BLaER1 treated with 17β-estradiol and CSF1 and Interleukin-3, amounts not matched to agents 10 nM and 100 nM (cell line): ENCODE data around the gene ESR1.
"Not testable (repeated sequence)": the region's sequence is repeated elsewhere in the genome, so short reads cannot be mapped to it uniquely, and the experiment has no call there.

Source experiments
- H3K27ac ChIP-seq, 11 experiments: shearing (Covaris generic); formaldehyde crosslinking; 2 replicates each; pipeline ENCODE4 v1.8.1; 2022
- H3K27me3 ChIP-seq, 11 experiments: shearing (Covaris generic); formaldehyde crosslinking; 2 replicates each; pipeline ENCODE4 v1.8.1; 2022
- H3K36me3 ChIP-seq, 11 experiments: shearing (Covaris generic); formaldehyde crosslinking; 2 replicates each; pipeline ENCODE4 v1.8.1; 2022
- H3K4me1 ChIP-seq, 10 experiments: shearing (Covaris generic); formaldehyde crosslinking; 2 replicates each; pipeline ENCODE4 v1.8.1; 2022
- H3K4me2 ChIP-seq, 11 experiments: shearing (Covaris generic); formaldehyde crosslinking; 2 replicates each; pipeline ENCODE4 v1.8.1; 2022
- H3K4me3 ChIP-seq, 10 experiments: shearing (Covaris generic); formaldehyde crosslinking; 2 replicates each; pipeline ENCODE4 v1.8.1; 2022
- H3K9ac ChIP-seq, 11 experiments: shearing (Covaris generic); formaldehyde crosslinking; 2 replicates each; pipeline ENCODE4 v1.8.1; 2022
- H3K9me3 ChIP-seq, 11 experiments: shearing (Covaris generic); formaldehyde crosslinking; replicated peaks in 1 of 11; 2 replicates each; pipeline ENCODE4 v1.8.1; 2022
- H4K20me1 ChIP-seq, 11 experiments: shearing (Covaris generic); formaldehyde crosslinking; 2 replicates each; pipeline ENCODE4 v1.8.1; 2022
- Cebpa-rat ChIP-seq, 11 experiments: shearing (Covaris generic); IDR thresholded peaks; 2 replicates each; pipeline ENCODE4 v1.8.1; 2022

Gene ESR1

DNA sequence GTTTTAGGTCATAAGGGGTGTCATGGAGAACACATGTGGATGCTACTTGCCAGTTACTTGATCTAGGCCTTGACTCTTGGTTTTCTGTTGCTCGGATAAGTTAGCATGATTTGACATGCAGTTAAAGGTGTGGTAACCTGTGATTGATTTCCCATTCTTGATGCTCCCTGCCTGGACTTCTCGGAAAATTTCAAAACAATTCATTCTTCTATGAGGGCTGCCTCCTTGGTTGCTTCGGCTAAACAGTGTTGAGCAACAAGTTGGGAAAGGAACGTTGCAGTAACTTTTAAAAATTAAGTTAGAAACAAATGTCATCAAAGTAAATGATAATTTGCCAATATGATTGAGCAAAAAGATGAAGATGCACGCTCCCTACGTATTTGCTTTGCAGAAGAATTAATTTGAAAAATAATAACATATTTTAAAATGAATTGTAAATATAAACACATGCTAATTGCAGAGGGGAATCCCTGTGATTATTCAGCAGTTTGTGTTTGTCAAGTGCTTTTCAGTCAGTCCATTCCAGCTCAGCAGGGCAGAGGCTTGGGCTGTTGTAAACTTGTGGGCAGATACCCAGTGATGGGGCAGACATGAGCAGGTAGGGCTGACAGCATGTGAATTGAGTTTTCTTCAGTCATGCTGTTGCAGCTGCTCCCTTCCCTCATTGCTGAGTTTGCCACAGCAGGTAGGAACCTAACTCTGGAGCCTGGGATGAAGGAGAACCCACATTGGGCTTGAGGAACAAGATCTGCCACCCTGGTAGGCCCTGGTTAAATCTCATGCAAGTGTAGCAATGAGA is 110.2 kb downstream of the ESR1 start:
- H3K9me3 ChIP-seq, result peaks cover 0 to 20% (median 0%) of the 10 kb centered on the region in 11 experiments; a peak in 4 of 22 replicates

DNA sequence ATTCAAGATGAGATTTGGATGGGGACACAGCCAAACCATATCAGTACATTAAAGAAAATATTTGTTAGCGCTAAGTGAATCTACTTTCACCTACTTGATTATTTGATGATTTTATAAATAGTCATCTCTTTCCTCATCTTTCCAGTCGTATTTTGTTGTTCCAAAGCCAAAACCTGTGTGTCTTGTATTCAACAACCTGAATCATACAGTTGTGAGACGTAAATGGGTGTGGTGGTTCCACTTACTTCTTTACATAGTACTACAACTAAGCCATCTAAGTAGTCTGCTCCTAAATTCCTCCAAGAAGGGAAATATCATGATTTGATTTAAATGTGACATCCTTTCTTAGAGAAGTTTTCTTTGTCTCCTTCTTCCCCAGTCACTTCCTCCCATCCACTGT is 132.8 kb downstream of the ESR1 start:
- H3K4me1 ChIP-seq, result no peaks in the 10 kb centered on the region

More for the DNA sequence above, 110.2 kb downstream of the ESR1 start:
- TF ChIP-seq Cebpa-rat (IDR thresholded peaks at IDR 0.05), result no peak
- no peaks in the 10 kb centered on the region for H3K27me3 ChIP-seq
- no peak overlapping the region for H3K27ac ChIP-seq
- H3K4me2 ChIP-seq, result no peak overlapping the region
- H4K20me1 ChIP-seq, result no peaks in the 10 kb centered on the region
- H3K4me1 ChIP-seq, result no peaks in the 10 kb centered on the region
- no peak overlapping the region for H3K4me3 ChIP-seq
- no peak overlapping the region for H3K9ac ChIP-seq
- no peaks in the 10 kb centered on the region for H3K36me3 ChIP-seq

DNA sequence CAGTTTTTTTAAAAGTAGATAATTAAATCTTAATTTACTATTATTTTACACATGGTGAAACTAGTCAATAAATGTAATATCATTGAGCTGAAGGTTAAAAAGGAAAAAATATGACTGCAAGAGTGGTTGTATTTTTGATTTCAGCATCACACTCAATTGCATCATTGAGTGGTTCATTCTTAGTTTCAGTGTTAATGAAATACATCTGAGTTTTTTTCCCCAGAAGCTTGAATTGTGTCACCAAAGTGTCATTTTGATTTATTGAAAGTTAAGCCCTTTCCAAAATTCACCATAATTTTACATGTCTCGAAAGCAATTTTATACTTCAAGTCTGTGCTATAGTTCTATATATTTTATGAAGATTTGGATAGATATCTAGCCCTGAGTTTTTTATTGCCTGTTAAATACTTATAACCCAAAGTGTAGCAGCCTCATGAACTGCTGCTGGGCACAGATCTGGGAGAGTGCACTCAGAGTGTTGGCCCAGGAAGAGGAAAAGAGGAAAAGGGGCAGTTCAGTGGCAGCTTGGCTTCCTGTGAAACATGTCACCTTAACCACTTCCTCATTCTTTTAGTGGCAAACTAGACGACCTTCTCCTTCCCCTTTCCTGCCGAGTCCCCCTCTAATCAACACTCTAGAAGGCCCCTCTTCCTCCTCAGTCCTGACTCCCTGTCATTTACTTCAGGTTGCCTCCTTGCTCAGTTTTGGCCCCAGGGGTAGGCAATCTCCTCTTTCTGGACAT is 140.7 kb downstream of the ESR1 start:
- peaks cover 8 to 21% (median 11%) of the 10 kb centered on the region in 10 experiments for H3K4me1 ChIP-seq

More for the DNA sequence above, 132.8 kb downstream of the ESR1 start:
- Histone ChIP-seq H3K27me3 (no peaks in the 10 kb centered on the region), H3K9me3 (peaks cover 0 to 4% (median 0%) of the 10 kb centered on the region in 11 experiments; a peak in 1 of 22 replicates), H3K27ac (no peak overlapping the region), H3K36me3 (peaks cover 0 to 5% (median 4%) of the 10 kb centered on the region in 11 experiments; a peak in 10 of 22 replicates), H4K20me1 (peaks cover 0 to 5% (median 3%) of the 10 kb centered on the region in 11 experiments; a peak in 9 of 22 replicates), H3K4me2 (no peak overlapping the region), H3K4me3 (no peak overlapping the region), H3K9ac (no peak overlapping the region)
- no peak for TF ChIP-seq Cebpa-rat (IDR thresholded peaks at IDR 0.05)

DNA sequence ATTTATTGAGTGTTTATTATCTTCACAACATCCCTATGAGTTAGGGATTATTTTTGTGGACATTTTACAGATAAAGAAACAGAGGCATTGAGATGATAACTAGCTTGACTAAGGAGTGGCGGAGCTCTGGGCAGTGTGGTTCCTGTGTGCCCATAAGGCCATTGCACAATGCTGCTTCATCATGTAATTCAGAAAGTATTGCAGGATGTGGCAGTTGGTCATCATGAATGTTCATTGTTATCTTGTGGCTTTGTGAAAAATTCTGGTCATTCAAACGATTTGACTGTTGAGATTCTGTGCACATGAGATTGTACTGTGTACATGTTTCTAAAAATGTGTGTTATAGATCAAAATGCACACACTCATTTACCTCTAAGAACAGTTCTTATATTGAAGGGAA is 150.8 kb downstream of the ESR1 start:
- Histone ChIP-seq H3K27ac (no peak overlapping the region), H4K20me1 (peaks cover 0 to 7% (median 0%) of the 10 kb centered on the region in 11 experiments; a peak in 2 of 22 replicates), H3K9ac (no peak overlapping the region), H3K4me2 (peak overlapping the region in 4 of 11 experiments; percentile 13 to 43 (median 30); a peak in 5 of 22 replicates), H3K4me3 (no peak overlapping the region), H3K36me3 (no peaks in the 10 kb centered on the region), H3K27me3 (peaks cover 31 to 46% (median 44%) of the 10 kb centered on the region in 11 experiments), H3K4me1 (peaks cover 6 to 25% (median 16%) of the 10 kb centered on the region in 10 experiments; a peak in 16 of 20 replicates), H3K9me3 (peaks cover 0 to 19% (median 9%) of the 10 kb centered on the region in 11 experiments; a peak in 8 of 22 replicates)
- TF ChIP-seq Cebpa-rat (IDR thresholded peaks at IDR 0.05), result 0 out of 22 replicates have a peak, but pooled peaks of 1 of the 11 experiments have one; percentile 19

More for the DNA sequence above, 140.7 kb downstream of the ESR1 start:
- H4K20me1 ChIP-seq, result peaks cover 0 to 5% (median 3%) of the 10 kb centered on the region in 11 experiments; a peak in 9 of 22 replicates
- no peak for TF ChIP-seq Cebpa-rat (IDR thresholded peaks at IDR 0.05)
- H3K27ac ChIP-seq, result 0 out of 22 replicates have a peak overlapping the region, but pooled peaks of 1 of the 11 experiments have one; percentile 37
- no peak overlapping the region for H3K9ac ChIP-seq
- H3K27me3 ChIP-seq, result no peaks in the 10 kb centered on the region
- H3K36me3 ChIP-seq, result peaks cover 0 to 5% (median 4%) of the 10 kb centered on the region in 11 experiments; a peak in 10 of 22 replicates
- peaks cover 0 to 14% (median 0%) of the 10 kb centered on the region in 11 experiments; a peak in 6 of 22 replicates for H3K9me3 ChIP-seq
- peak overlapping the region; percentile 58 to 72 (median 64) for H3K4me2 ChIP-seq
- no peak overlapping the region for H3K4me3 ChIP-seq

DNA sequence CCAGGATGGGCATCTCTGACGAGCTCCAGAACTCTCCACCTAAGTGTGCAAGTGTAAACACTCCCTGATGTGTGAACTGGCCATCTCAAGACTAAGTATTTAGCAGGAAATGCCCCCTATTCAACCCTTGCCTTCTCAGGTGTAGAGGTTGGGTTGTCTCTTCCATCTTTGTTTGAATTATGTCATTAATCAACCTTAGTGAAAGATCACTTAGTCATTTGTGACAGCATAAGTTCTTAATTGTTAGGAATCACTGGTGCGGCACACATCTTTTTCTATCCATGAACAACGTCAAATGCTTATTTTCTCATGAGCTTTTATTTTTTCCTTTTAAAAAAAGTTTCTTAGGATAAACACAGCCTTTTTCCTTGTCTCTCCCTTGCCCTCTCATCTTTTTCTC is 151.6 kb downstream of the ESR1 start:
- Histone ChIP-seq H3K27me3 (peaks cover 36 to 54% (median 51%) of the 10 kb centered on the region in 11 experiments), H3K4me3 (no peak overlapping the region), H3K36me3 (no peaks in the 10 kb centered on the region), H3K9ac (no peak overlapping the region), H3K9me3 (peaks cover 0 to 19% (median 9%) of the 10 kb centered on the region in 11 experiments; a peak in 8 of 22 replicates), H3K27ac (no peak overlapping the region), H3K4me1 (peaks cover 6 to 25% (median 16%) of the 10 kb centered on the region in 10 experiments; a peak in 16 of 20 replicates), H3K4me2 (no peak overlapping the region), H4K20me1 (peaks cover 0 to 7% (median 0%) of the 10 kb centered on the region in 11 experiments; a peak in 2 of 22 replicates)
- TF ChIP-seq Cebpa-rat (IDR thresholded peaks at IDR 0.05), result no peak

DNA sequence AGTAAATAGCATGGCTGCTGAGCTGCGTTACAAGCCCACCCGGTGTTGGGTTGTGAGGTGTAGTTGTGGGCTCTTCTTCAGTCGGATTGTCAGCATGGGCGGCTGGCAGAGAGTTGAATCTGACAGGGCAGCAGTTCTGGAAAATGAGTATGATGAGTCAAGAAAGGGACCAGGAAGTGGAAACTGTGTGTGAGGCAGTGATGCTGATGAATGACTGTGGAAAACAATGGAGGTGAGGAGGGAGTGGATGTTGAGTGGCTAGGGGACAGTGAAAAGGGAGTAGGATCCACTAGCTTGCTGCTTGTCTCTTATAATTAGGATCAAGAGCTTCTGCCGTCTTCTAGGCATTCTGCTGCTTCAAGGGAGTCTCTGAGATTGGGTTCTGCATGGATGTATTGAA is 154.3 kb downstream of the ESR1 start:
- Histone ChIP-seq H3K4me3 (no peak overlapping the region), H3K36me3 (no peaks in the 10 kb centered on the region), H3K27ac (no peak overlapping the region), H3K4me1 (peaks cover 6 to 25% (median 16%) of the 10 kb centered on the region in 10 experiments; a peak in 16 of 20 replicates), H4K20me1 (peaks cover 0 to 7% (median 0%) of the 10 kb centered on the region in 11 experiments; a peak in 2 of 22 replicates), H3K4me2 (peak overlapping the region in 10 of 11 experiments; percentile 13 to 78 (median 56); a peak in 19 of 22 replicates), H3K27me3 (peaks cover 36 to 57% (median 51%) of the 10 kb centered on the region in 11 experiments), H3K9me3 (peaks cover 0 to 19% (median 9%) of the 10 kb centered on the region in 11 experiments; a peak in 8 of 22 replicates), H3K9ac (no peak overlapping the region)
- TF ChIP-seq Cebpa-rat (IDR thresholded peaks at IDR 0.05), result no peak

DNA sequence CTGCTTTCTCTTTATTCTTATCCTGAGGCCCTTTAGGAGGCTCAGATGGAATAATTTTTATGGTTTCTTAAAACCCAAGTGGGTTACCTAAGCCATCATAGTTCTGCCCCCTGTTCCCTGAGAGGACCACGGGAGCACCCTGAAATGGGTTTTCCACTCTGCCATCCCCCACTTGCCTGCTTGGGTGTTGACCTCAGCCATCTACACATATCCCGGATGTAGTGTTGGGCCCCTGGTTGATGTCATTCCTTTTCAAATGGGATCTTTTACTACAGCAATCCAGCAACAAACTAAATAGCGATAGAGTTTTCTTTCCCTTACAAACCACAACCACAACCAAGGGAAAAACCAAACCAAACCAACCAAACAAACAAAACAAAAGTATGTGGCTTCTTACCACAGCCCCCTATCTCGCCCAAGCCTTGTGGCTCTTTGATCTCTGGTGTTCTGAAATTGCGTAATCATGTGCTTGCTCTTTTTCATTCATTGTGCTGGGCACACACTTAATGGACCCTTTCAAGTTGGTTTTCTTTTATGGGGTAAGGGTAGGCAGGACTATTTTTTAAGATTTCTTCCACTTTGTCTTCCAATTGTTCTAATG is 154.9 kb downstream of the ESR1 start:
- H4K20me1 ChIP-seq, result peaks cover 0 to 7% (median 0%) of the 10 kb centered on the region in 11 experiments; a peak in 2 of 22 replicates
- H3K9me3 ChIP-seq, result peaks cover 0 to 19% (median 9%) of the 10 kb centered on the region in 11 experiments; a peak in 8 of 22 replicates
- H3K4me1 ChIP-seq, result peaks cover 6 to 25% (median 16%) of the 10 kb centered on the region in 10 experiments; a peak in 16 of 20 replicates
- no peaks in the 10 kb centered on the region for H3K36me3 ChIP-seq
- no peak overlapping the region for H3K4me3 ChIP-seq
- H3K27ac ChIP-seq, result no peak overlapping the region
- peaks cover 36 to 57% (median 51%) of the 10 kb centered on the region in 11 experiments for H3K27me3 ChIP-seq
- peak overlapping the region; percentile 8 to 78 (median 54); a peak in 20 of 22 replicates for H3K4me2 ChIP-seq
- no peak overlapping the region for H3K9ac ChIP-seq
- peak; percentile 56 to 100 (median 97); a peak in 19 of 22 replicates for TF ChIP-seq Cebpa-rat (IDR thresholded peaks at IDR 0.05)

DNA sequence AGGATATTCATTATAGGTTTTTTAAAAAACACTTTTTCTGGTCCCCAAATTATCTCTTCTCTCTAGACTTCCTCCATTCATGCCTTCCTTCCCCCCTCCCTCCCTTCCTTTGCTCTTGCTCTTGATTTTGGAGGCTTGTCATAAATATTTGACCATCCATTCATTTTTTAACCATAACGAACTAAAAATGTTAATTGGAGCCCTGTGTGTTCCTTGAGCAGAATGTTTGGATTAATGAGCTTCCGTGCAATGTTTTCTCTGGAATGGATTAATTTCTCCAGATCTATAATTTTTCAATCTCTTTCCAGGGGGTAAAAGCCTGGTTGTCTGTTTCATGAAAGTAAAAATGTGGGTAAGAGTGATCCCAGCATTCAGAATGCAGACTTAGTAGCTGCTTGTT is 155.5 kb downstream of the ESR1 start:
- no peaks in the 10 kb centered on the region for H3K36me3 ChIP-seq
- H3K4me1 ChIP-seq, result peaks cover 6 to 25% (median 15%) of the 10 kb centered on the region in 10 experiments; a peak in 16 of 20 replicates
- no peak overlapping the region for H3K27ac ChIP-seq
- H4K20me1 ChIP-seq, result peaks cover 0 to 7% (median 0%) of the 10 kb centered on the region in 11 experiments; a peak in 2 of 22 replicates
- no peak overlapping the region for H3K9ac ChIP-seq
- H3K27me3 ChIP-seq, result peaks cover 36 to 57% (median 51%) of the 10 kb centered on the region in 11 experiments
- peaks cover 0 to 25% (median 9%) of the 10 kb centered on the region in 11 experiments; a peak in 10 of 22 replicates for H3K9me3 ChIP-seq
- no peak overlapping the region for H3K4me3 ChIP-seq
- no peak for TF ChIP-seq Cebpa-rat (IDR thresholded peaks at IDR 0.05)
- peak overlapping the region in 5 of 11 experiments; percentile 11 to 65 (median 61); a peak in 4 of 22 replicates for H3K4me2 ChIP-seq

DNA sequence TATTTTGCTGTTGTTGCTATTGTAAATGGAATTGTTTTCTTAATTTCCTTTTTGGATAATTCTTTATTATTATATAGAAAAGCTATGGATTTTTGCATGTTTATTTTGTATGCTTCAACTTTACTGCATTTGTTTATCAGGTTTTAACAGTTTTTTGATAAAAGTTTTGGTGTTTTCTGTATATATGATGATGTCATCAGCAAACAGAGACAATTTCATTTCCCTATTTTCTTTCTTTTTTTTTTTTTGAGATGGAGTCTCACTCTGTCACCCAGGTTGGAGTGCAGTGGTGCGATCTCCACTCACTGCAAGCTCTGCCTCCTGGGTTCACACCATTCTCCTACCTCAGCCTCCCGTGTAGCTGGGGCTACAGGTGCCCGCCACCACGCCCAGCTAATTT is 156.9 kb downstream of the ESR1 start:
- H4K20me1 ChIP-seq, result not testable (repeated sequence)
- peaks cover 6 to 22% (median 14%) of the 10 kb centered on the region in 10 experiments; a peak in 16 of 20 replicates for H3K4me1 ChIP-seq

More for the DNA sequence above, 156.9 kb downstream of the ESR1 start:
- Histone ChIP-seq H3K27me3 (peaks cover 29 to 45% (median 41%) of the 10 kb centered on the region in 11 experiments), H3K9me3 (peaks cover 0 to 32% (median 9%) of the 10 kb centered on the region in 11 experiments; a peak in 10 of 22 replicates)
- not testable (repeated sequence) for H3K27ac ChIP-seq, H3K4me3 ChIP-seq, H3K36me3 ChIP-seq, H3K9ac ChIP-seq, H3K4me2 ChIP-seq
